ENCODE results near the gene CPNE2.

CPNE2 gene

GRCh38 chr16:57091200-57091974 lies 996 bp upstream of the CPNE2 start:
- no peak for TF ChIP-seq CTCF (IDR thresholded peaks at IDR 0.05; ENCODE audit: control insufficient read depth, extremely low read depth, insufficient read depth)
- no peak for DNase-seq (ENCODE audit: low read depth)
- H3K4me3 ChIP-seq (ENCODE audit: low read depth, low read length) = no peak overlapping the region

DNA sequence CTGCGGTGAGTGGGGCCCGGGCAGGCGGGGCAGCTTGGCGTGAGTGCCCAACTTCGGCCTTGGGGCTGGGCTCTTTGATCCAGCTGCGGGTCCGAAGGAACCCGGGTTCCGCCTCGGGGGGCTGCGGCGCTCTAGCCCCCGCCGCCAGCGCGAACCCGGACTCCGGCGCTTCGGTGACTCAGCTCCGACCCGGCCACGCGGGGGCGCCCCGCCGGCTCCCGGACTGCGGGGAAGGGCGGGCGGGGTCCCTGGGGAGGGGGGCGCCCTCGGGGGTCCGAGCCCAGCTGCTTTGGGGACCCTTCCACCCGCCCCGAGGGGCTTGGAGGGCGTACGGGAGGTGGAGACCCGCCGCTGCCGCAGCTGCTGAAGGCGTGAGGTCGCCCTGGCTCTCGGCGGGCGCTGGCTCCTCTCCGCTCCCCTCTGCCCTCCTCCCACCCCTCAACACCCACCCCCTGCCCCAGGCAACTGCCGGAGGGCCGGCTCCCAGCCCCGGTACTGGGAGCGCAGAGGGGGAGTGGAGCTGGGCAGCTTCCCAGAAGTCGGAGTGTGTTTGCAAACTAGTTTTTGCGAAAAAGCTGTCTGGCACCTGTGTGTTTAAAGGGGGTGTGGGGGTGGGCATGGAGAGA lies 516 bp downstream of the CPNE2 start:
- DNase-seq (ENCODE audit: low read depth) = no peak
- peak overlapping the region; percentile 54 for H3K4me3 ChIP-seq (ENCODE audit: low read depth, low read length)
- peak; percentile 53 for TF ChIP-seq CTCF (IDR thresholded peaks at IDR 0.05; ENCODE audit: control insufficient read depth, extremely low read depth, insufficient read depth)

DNA sequence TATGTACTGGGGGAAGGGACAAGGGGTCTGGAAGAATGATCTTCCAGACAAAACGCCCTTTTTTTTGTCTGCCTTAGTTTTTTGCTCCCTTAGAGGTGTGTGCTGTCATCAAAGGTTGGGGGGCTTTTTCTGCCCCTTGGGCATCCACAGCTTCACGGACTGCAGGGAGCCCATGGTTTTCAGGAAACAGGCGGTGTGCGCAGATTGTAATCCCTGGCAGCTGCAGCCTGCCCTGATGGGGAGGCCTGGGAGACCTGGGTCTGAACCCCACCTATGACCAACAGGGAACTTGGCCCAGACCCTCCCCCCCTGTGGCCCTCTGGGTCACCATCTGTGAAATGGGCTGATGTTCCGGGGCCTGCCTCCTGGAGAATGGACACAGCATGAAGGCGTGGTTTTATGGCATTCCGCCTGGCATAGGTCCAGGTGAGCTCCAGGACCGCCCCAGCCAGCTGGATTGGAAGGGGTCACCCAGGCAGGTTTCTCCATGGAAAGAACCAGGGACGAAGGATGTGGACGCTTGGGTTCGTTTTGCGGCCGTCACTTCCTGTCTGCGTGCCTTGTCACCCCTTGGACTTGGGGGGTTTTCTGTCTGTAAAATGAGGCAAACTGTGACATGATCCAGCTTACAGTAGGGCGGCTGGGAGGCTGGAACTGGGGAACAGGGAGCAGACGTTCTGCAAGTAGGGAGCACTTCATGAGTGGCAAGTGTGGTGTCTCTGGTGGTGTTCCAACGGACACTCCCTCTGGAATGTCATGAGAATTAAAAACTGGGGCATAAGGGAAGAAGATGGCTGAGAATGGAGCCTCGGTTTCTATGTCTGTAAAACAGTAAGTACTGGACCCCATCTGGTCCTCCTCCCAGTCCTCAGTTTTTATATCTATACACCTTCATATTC lies 1.5 kb downstream of the CPNE2 start:
- TF ChIP-seq CTCF (IDR thresholded peaks at IDR 0.05; ENCODE audit: control insufficient read depth, extremely low read depth, insufficient read depth) = no peak
- no peak for DNase-seq (ENCODE audit: low read depth)
- H3K4me3 ChIP-seq (ENCODE audit: low read depth, low read length) = peak overlapping the region; percentile 54; the same call in 1 of the 2 replicates

DNA sequence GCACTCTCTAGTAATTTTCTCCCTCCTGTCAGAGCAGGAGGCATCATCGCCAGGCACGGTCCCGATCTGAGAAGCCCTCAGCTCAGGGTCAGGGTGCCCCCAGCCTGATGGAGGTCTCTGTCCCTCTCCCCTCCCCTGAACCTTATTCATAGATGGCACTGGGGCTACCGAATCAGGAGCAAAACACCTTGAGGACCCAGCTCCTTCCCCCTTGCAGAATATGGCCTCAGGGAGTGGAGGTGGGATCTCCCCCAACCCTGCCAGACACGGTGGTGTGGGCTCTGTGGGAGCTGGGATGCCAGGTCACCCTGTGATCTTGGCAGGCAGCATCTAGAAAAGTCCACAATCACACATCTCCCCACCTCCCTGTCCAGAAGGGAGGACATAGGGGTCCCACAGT lies 2.5 kb downstream of the CPNE2 start:
- H3K4me3 ChIP-seq (ENCODE audit: low read depth, low read length) = no peak overlapping the region
- no peak for DNase-seq (ENCODE audit: low read depth)
- TF ChIP-seq CTCF (IDR thresholded peaks at IDR 0.05; ENCODE audit: control insufficient read depth, extremely low read depth, insufficient read depth) = no peak

DNA sequence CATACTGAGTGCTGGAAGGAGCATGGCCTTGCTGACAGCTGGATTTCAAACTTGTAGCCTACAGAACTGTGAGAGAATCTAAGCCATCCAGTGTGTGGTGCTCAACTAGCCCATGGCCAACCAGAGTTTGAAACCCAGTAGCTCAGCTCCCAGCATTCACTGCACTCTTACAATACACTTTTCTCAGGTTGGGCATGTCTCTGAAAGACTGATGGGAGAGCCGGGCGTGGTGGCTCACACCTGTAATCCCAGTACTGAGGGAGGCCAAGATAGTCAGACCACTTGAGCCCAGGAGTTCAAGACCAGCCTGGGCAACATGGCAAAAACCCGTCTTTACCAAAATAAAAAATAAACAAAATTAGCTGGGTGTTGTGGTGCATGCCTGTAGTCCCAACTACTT lies 3.8 kb downstream of the CPNE2 start:
- DNase-seq (ENCODE audit: low read depth) = no peak
- H3K4me3 ChIP-seq (ENCODE audit: low read depth, low read length) = no peak overlapping the region

DNA sequence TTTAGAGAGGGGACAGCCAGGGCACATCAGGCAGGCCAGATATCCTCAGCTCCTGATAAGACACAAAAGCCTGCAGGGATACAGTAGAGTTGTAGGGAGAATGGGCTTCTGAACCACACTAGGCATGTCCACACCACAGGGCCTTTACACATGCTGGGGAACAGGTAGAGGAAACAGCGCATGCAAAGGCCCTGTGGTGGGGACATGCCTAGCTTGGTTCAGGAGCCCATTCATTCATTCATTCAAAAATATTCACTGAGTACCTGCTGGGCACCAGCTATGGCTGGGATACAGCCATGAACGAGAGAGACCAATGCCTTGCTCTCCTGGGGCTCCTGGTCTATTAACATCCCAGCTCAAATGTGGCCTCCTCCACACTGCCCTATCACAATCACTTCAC lies 4.4 kb downstream of the CPNE2 start:
- no peak overlapping the region for H3K4me3 ChIP-seq (ENCODE audit: low read depth, low read length)
- no peak for TF ChIP-seq CTCF (IDR thresholded peaks at IDR 0.05; ENCODE audit: control insufficient read depth, extremely low read depth, insufficient read depth)
- DNase-seq (ENCODE audit: low read depth) = no peak

More for the DNA sequence above, 3.8 kb downstream of the CPNE2 start:
- TF ChIP-seq CTCF (IDR thresholded peaks at IDR 0.05; ENCODE audit: control insufficient read depth, extremely low read depth, insufficient read depth) = no peak
